GM18502 (cell line): ENCODE data around the gene GPC6.

Experiments used
- ATAC-seq: cut with Tn5 transposase; IDR thresholded peaks from one replicate; pipeline ENCODE4 v1.9.1; 2021; ENCODE audit warnings: mild to moderate bottlenecking; ENCODE audit not compliant: unreplicated experiment, poor library complexity

GPC6 gene

DNA sequence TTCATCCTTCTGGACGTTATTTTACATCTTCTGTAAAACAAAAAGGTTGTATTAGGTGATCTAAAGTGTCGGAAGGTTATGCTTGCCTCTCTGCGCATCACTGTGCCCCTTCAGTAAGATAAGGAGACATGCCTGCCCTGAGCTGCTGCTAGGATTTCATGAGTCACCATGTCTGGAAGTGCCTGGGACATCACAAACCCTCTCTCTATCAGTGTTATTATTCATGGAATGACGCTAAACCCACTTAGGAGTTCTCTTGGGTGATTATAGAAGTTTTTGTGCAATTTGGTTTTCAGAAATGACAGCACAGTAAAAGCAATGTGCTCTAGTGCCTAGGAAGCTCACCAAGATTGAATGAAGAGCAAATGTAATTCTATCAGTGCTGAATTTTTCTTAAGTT is 635.2 kb downstream of the GPC6 start:
- ATAC-seq, result no peak

DNA sequence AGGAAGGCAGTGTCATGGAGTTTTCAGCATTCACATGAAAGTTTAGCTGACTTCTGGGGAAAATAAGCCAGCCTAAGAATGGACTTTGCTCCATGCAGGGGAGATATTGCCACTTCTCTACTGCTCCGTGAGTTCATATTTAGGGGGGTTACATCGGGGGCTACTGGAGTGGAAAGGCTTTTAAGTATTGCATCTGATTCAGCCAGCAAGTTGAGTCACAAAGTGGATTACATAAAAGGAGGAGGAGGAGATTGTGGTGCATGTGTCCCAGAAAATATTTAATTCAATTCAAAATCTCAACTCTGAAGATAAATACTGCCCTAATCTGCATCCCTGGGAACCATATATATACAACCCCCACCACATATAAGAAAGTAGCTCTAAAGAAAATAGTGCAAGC is 635.7 kb downstream of the GPC6 start:
- no peak for ATAC-seq

DNA sequence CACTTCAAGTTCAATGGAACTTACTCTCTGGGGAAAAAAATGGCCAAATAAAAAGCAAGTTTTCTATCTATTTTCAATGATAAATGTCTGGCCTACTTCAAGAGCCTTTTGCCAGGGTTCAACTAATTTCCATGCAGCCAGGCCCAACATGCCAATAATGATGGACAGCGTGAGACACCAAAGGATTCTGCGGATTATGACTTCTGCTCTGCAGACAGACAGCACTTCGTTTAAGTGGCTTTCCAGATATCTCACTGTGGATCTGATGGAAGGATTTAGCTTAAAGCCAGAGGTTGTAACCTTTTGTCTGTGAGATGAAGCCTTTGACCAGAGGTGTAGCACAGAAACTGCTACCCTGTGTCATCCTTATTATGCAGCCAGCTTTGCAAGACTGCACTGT is 638.6 kb downstream of the GPC6 start:
- ATAC-seq, result no peak

DNA sequence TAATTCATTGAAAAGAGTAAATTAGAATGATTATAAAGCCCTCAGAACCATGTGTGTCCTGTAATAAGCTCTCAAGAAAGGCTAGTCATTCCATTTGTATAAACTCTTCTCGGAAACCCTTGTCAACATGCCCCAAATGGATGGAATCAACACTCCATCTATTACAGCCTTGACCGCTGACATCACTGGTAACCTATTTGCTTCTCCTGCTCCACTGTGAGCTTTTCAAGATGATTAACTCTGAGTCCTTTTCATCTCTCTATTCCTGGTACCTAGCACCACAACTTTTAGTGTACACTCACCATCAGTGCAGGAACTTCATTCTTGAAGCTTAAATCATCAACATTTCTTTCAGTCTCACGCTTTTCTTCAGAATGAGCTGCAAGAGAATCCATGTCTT is 640.9 kb downstream of the GPC6 start:
- no peak for ATAC-seq

DNA sequence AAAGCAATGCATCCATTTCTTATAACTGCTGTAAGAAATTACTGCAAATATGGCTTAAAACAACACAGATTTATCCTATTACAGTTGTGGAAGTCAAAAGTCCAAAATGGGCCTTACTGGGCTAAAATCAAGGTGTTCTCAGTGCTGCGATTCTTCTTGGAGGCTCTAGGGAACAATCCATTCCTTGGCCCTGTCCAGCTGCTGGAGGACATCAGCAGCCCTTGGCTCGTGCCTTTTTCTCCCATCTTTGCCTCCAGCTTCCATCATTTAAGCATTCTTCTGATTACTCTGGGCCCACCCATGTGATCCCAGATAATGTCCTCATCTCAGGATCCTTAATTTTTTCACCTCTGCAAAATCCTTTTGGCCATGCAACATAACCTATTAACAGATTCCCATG is 645.8 kb downstream of the GPC6 start:
- ATAC-seq, result no peak

DNA sequence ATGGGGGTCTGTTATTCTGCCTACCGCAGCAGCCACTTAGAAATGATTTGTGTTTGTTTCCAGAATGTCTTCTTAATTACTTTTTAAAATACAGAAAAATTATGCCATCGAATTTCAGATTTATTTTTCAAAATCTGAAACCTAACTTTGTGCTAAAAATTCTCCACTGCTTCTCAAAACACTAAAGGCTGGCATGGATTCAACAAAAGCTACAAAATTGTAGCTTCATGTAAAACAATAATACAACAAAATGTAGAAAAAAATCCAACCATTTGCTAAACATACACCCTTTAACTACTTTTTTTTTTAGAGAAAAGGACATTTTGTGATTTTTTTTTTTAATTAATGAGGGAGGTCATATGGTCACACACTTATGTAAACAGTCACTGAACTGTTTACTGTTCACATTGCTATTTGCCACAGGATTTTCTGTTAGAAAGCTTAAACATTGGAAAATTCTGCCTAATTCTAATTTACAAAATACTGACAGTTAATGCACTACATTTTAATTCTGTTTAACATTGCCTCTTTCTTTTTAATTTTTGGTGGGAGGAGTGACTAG is 646.3 kb downstream of the GPC6 start:
- no peak for ATAC-seq

DNA sequence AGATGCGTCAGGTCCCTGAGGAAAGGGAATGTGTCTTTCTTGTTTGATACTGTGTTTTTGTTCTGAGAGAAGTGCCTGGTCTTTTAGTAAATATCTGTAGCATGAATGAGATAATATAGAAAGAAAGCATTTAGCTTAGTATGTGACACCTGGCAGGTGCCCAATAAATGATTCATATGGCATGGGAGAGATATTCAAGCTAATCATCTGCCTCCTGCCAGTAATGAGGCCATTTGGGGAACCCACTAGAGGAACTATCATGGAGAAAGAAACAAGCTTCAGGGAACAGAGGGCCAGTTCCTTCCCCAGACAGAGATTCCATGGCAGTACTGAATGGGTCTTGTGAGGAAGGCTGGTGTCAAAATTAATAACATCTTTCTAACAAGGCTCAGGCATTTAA is 648.9 kb downstream of the GPC6 start:
- no peak for ATAC-seq

DNA sequence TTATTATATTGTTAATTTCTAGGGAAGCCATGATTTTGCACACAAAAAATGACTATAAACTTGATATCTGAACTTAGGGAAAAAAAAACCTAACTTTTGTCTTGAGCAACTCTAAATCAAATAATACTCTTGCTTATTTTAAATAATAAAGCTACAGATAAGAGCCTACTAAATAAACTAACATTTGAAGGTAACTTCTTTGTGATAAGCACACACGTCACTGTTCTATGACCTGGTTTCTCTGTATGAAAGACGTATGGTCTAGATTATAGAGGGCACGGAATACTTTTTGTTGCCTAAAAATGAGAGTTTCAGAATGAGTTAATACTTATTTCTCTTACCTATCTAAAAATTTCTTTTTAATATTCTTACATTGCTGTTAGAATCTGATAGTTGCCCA is 649.6 kb downstream of the GPC6 start:
- ATAC-seq, result no peak

DNA sequence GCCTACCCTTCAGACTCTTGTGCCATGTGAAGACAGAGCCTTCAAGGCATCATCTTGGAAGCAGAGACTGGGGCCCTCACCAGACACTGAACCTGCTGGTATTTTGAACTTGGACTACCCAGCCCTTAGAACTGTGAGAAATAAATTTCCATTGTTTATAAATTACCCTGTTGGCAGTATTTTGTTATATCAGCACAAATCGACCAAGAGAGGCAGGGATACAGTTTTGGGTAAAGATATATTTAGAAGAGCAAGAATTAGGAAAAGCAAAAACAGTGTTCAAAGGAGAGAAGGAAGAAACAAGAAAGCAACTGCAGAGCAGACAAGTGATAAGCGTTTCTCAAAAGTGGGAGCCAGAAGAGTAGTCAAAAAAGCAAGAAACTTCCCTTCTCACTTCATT is 652.1 kb downstream of the GPC6 start:
- no peak for ATAC-seq

DNA sequence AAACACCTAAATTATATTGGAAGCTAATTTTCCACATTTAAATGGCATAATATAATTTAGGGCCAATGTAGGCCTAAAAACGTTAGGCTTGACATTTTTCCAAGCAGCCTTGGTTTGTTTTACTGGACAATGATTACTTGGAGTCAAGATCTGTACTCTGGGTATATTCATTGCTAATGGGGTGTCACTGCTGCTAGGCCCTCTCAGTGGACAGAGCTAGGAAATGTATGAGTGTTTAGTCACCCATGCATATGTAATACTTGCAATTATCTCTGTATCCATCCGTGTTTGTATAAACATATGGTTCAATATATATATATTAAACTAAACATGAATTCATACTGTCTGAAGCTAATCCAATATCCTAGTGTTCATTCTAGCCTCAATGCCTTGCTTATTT is 654.8 kb downstream of the GPC6 start:
- no peak for ATAC-seq

DNA sequence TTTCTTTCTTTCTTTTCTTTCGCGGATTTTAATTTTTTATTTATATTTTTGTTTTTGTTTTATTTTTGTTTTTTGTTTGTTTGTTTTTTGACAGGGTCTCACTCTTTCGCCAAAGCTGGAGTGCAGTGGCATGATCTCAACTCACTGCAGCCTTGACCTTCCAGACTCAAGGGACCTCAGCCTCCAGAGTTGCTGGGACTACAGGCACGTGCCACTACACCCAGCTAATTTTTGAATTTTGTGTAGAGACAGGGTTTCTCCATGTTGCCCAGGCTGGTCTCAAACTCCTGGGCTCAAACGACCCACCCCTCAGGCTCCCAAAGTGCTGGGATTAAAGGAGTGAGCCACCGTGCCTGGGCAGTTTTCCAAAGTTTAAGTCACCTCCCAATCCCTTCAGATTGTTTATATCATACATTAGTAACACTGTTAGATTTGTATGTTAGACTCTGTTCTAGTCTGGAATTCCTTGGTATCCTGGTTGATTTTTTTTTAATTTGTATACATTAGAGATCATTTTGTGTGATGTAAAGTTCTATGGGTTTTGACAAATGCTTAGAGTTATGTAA is 655.6 kb downstream of the GPC6 start:
- no peak for ATAC-seq

DNA sequence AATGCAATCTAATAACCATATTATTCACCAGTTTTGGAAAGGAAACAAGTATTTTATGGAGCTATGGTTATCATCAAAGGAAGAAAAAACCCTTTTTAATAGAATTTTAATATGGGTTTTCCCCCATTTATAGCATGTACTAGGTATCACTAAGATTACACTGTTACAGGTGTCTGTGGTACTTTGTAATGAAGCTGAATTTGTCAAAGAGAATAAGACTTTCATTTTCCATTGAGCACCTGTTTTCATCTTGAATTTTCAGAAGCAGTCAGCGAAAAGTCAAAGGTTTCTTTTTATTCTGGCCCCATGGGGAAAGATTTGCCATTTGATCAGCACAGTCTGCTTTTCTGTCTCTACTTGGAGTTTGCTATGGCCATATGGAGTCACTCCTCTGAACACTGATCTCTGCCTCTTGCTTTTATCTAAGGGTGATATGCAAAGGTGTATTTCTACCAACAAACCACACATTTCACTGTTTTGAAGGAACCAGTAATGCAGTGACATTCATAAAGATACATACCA is 662.9 kb downstream of the GPC6 start:
- ATAC-seq, result no peak

DNA sequence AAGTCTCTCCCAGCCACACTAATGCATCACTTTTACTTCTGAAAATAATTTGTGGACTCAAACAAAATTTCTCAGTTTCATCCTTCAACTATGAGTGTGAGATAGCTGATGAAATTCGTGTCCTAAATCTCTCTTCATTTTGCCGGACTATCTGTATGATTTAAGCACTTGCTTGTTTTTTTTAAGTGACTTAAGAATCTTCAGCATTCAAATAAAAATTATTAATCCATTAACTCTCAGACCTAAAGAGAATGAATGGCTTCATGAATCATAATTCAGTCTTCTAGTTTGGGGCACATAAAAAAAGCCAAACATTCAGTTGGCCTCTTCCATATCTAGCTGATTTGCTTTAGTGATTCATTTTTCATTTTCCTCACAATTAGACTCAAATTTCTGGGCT is 673.4 kb downstream of the GPC6 start:
- no peak for ATAC-seq

DNA sequence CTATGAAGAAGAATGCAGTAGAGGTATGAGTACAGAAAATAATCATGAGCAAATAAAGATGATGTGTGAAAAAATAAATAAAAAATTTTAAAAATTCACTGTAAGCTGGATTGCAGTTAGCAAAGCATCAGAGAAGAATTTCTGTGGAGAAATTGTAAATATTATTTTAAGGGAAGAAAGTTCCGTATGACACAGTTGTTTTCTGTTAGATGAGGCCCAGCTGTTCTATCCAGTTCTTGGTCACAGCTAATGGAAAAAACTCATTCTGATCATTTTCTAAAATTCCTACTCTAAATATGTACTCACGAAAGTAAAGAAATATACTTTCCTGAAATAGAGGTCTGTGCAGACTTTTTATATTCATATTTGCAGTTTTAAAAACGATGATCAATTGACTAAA is 674.1 kb downstream of the GPC6 start:
- ATAC-seq, result no peak

DNA sequence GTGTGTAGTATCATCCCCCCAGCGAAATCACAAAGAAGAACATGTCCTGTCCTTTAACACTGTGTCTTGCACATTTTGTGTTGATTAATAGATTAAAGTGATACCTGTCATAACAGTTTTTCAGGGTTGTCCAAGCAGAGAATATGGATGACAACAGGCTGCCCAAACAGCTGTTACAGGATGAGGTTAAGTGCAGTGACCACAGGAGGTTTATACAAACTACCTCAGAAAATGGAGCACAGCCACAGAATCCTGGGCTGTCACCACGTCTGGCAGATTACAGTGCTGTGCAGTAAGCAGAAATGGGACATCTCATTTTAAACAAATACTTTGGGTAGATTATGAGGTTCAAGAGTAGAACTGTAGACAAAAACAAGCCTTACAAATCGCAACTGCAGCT is 677.3 kb downstream of the GPC6 start:
- ATAC-seq, result no peak

DNA sequence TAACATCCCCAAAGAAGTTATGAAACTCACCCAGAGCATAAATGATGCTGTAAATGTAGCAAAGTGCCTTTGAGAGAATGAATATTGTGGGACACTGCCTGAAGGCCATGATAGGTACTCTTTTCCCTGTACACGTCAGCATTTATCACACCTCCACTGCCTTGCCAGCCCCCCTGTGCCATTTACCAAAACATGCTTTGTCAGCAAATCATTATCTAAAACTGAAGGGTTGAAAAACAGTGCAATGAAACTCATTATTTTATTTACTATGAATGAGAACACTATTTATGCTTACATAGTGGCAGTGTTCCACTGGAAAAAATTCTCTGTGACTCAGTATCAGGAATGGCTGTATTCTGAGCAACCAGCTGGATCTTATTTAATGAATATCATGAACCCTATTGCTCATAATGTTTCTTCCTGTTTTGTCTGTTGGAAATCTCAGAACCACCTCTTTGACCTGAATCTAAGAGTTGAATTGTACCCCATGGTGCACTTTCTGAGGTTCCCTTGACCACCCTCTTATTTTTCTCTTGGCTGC is 688.7 kb downstream of the GPC6 start:
- no peak for ATAC-seq

DNA sequence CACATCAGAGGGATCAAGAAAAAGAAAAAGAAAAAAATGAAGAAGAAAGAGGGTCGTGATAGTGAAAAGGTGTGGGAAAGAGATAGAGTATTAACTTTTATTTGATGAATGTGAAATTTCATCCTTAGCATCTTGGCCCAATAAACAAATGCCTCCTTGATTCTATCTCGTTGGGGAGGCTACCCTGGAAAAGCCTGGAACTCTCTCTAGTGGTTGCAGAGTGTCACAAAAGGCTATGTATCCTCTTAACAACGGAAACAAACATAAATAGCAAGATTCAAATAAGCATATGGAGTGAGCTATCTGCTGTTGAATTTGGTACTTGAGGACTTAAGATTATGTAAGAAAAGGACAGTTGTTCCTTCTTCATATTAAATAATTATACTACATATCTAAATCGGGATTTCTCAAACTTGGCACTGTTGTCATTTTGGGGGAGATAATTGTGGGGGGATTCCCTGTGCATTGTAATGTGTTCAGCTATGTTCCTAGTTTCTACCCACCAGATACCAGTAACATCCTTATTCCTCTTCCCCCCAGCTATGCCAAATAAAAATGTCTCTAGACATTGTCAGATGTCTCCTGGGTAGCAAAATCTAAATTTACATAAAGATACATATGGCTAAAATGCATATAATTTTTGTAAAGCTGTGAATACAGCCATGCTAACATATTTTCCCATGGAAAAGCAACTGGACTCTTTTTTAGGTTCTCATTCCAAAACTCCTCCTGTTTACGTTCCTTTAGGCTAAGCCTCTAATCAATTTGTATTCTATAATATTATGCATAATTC is 695.7 kb downstream of the GPC6 start:
- ATAC-seq, result no peak

DNA sequence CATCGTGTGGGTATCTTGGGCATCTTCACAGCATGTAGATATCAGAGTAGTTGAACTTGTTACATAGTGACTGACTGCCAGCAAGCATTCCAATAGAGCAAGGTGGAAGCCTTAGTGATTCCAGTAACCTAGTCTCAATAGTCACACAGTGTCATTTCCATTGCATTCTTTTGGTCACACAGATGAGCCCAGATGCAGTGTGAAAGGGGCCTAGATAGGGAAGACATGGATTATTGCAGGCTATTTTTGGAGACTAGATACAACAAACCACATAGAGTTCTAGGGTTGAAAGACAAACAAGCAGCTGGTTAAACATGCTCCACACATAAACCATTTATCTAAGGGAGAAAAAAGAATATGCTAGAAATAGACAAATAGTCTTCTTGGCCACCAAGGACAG is 699.4 kb downstream of the GPC6 start:
- no peak for ATAC-seq

DNA sequence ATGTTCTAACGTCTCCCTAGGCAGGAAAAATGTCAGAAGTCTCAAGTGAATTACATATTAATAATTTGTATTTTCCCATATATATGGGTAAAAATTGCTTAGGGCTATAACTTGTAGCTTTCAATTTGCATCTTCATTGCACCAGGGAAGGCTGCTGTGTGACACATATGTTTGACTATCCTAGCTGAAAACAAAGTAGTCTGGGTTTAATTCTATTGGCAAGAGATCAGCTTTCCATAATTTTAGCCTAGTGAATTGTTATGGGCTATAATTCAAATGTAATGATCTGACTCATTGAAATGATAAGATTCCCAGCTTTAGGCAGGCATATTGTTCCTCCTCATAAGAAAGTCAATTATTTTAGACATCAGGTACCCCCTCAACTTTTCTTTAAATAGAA is 699.8 kb downstream of the GPC6 start:
- no peak for ATAC-seq

DNA sequence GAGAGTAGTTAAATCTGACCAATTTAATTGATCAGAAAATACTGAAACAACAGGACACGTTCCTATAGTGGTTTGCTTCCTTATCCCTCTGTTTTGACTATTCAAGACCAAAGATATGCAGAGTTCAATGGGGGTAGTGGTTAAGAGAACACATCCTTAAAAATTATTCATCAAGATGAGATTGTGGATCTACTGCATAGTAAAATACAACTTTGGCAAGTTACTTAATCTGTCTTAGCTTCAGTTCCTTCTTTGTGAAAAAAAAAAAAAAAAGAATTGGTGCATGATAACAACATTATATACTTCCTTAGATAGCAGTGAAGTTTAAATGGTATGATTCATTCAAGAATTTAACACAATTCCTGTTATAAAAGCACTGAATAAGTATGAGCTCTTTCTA is 700.8 kb downstream of the GPC6 start:
- no peak for ATAC-seq

DNA sequence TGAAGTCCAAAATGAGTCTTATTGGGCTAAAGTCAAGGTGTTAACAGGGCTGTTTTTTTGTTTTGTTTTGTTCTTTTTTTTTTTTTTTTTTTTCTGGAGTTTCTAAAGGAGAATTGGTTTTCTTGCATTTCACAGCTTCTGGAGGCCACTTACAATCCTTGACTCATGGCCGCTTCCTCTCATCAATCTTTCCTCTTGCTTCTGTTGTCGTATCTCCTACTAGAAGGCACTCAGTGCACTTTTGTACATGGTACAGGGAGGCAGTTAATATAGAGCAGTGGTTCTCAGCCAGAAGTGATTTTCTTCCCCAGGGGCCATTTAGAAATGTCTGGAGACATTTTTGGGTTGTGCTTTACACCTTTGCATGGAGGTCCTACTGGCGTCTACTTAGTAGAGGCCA is 706.3 kb downstream of the GPC6 start:
- no peak for ATAC-seq

DNA sequence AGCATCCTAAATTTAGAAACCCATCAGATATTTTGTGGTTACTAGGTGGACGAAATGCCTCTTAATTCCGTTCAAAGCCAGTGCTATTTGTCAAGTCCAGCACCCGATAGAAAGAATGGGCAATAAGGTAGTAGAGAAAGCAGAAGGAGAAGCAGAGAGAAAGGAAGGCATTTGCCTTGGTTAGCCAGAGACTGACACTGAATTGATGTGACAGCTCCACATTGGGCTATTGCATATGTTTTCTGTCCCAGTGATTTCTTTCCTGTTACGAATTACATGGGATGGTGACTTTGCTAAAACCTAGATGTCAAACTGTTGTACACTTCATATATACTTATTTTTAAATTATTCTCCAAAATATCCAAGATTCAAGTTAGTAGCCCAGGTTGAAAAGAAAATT is 710.3 kb downstream of the GPC6 start:
- no peak for ATAC-seq
